IPS-18a (cell line): ENCODE measurements around the gene PDGFA.

Experiments
- H3K27ac ChIP-seq: one replicate; pipeline ENCODE4 v1.5.1; 2013; ENCODE audit warnings: low read length
- H3K27me3 ChIP-seq: one replicate; pipeline ENCODE4 v1.6.1; 2013; ENCODE audit warnings: mild to moderate bottlenecking, low read length; ENCODE audit not compliant: control insufficient read depth, insufficient read depth
- H3K36me3 ChIP-seq: one replicate; pipeline ENCODE4 v1.6.1; 2013; ENCODE audit warnings: low read depth, low read length; ENCODE audit not compliant: control insufficient read depth
- H3K4me1 ChIP-seq: one replicate; pipeline ENCODE4 v1.6.1; 2013; ENCODE audit warnings: low read depth, low read length; ENCODE audit not compliant: control insufficient read depth
- H3K4me3 ChIP-seq: one replicate; pipeline ENCODE4 v1.5.1; 2013; ENCODE audit warnings: low read length
- H3K9ac ChIP-seq: one replicate; pipeline ENCODE4 v1.6.1; 2013; ENCODE audit warnings: mild to moderate bottlenecking, low read length, moderate library complexity
- H3K9me3 ChIP-seq: one replicate; pipeline ENCODE4 v1.6.1; 2013; ENCODE audit warnings: low read depth, low read length; ENCODE audit not compliant: control insufficient read depth

Gene PDGFA

GRCh38 chr7:489876-490275, 29.8 kb downstream of the PDGFA start:
- no peaks in the 10 kb centered on the region for H3K36me3 ChIP-seq
- H3K27ac ChIP-seq = no peak overlapping the region
- no peak overlapping the region for H3K4me3 ChIP-seq
- H3K9me3 ChIP-seq = no peaks in the 10 kb centered on the region
- no peaks in the 10 kb centered on the region for H3K4me1 ChIP-seq
- H3K27me3 ChIP-seq = no peaks in the 10 kb centered on the region
- H3K9ac ChIP-seq = no peak overlapping the region

- no peak overlapping the region for H3K27ac ChIP-seq
- no peaks in the 10 kb centered on the region for H3K9me3 ChIP-seq
- no peak overlapping the region for H3K4me3 ChIP-seq
- no peak overlapping the region for H3K9ac ChIP-seq
- H3K4me1 ChIP-seq = peaks cover 6% of the 10 kb centered on the region
- H3K36me3 ChIP-seq = no peaks in the 10 kb centered on the region
- no peaks in the 10 kb centered on the region for H3K27me3 ChIP-seq
These were observed 33.4 kb downstream of the PDGFA start for GRCh38 chr7:486216-486743.

GRCh38 chr7:485188-486081, 34.2 kb downstream of the PDGFA start:
- no peaks in the 10 kb centered on the region for H3K36me3 ChIP-seq
- no peak overlapping the region for H3K4me3 ChIP-seq
- no peaks in the 10 kb centered on the region for H3K27me3 ChIP-seq
- H3K9ac ChIP-seq = no peak overlapping the region
- H3K27ac ChIP-seq = no peak overlapping the region
- H3K4me1 ChIP-seq = peaks cover 6% of the 10 kb centered on the region
- H3K9me3 ChIP-seq = no peaks in the 10 kb centered on the region

- Histone ChIP-seq H3K36me3 (no peaks in the 10 kb centered on the region), H3K9me3 (no peaks in the 10 kb centered on the region), H3K27ac (no peak overlapping the region), H3K4me3 (no peak overlapping the region), H3K27me3 (no peaks in the 10 kb centered on the region), H3K4me1 (peaks cover 6% of the 10 kb centered on the region), H3K9ac (no peak overlapping the region)
These were observed 35.1 kb downstream of the PDGFA start for GRCh38 chr7:484356-485101.

GRCh38 chr7:483656-484355, 35.8 kb downstream of the PDGFA start:
- H3K4me1 ChIP-seq = peaks cover 6% of the 10 kb centered on the region
- no peak overlapping the region for H3K4me3 ChIP-seq
- H3K27ac ChIP-seq = no peak overlapping the region
- no peaks in the 10 kb centered on the region for H3K36me3 ChIP-seq
- H3K27me3 ChIP-seq = no peaks in the 10 kb centered on the region
- H3K9me3 ChIP-seq = no peaks in the 10 kb centered on the region
- no peak overlapping the region for H3K9ac ChIP-seq

- no peaks in the 10 kb centered on the region for H3K27me3 ChIP-seq
- H3K4me1 ChIP-seq = peaks cover 6% of the 10 kb centered on the region
- H3K9ac ChIP-seq = no peak overlapping the region
- no peak overlapping the region for H3K27ac ChIP-seq
- no peak overlapping the region for H3K4me3 ChIP-seq
- no peaks in the 10 kb centered on the region for H3K9me3 ChIP-seq
- H3K36me3 ChIP-seq = no peaks in the 10 kb centered on the region
These were observed 37.0 kb downstream of the PDGFA start for GRCh38 chr7:482521-483083.

- H3K36me3 ChIP-seq = no peaks in the 10 kb centered on the region
- H3K9me3 ChIP-seq = no peaks in the 10 kb centered on the region
- no peak overlapping the region for H3K4me3 ChIP-seq
- no peaks in the 10 kb centered on the region for H3K27me3 ChIP-seq
- no peak overlapping the region for H3K9ac ChIP-seq
- H3K27ac ChIP-seq = no peak overlapping the region
- H3K4me1 ChIP-seq = peaks cover 6% of the 10 kb centered on the region
These were observed 38.3 kb downstream of the PDGFA start for GRCh38 chr7:481219-481930.

- peaks cover 6% of the 10 kb centered on the region for H3K4me1 ChIP-seq
- no peaks in the 10 kb centered on the region for H3K9me3 ChIP-seq
- H3K27ac ChIP-seq = no peak overlapping the region
- no peak overlapping the region for H3K9ac ChIP-seq
- H3K27me3 ChIP-seq = no peaks in the 10 kb centered on the region
- H3K4me3 ChIP-seq = no peak overlapping the region
- no peaks in the 10 kb centered on the region for H3K36me3 ChIP-seq
These were observed 39.0 kb downstream of the PDGFA start for GRCh38 chr7:480531-481218.

GRCh38 chr7:479948-480499, 39.6 kb downstream of the PDGFA start:
- H3K9me3 ChIP-seq = no peaks in the 10 kb centered on the region
- no peak overlapping the region for H3K27ac ChIP-seq
- no peak overlapping the region for H3K9ac ChIP-seq
- no peak overlapping the region for H3K4me3 ChIP-seq
- no peaks in the 10 kb centered on the region for H3K27me3 ChIP-seq
- H3K4me1 ChIP-seq = peaks cover 6% of the 10 kb centered on the region
- no peaks in the 10 kb centered on the region for H3K36me3 ChIP-seq
